Measurements from ENCODE around the gene KCNIP2. TPM values are rescaled to one million over a fixed set of nuclear protein-coding genes. Genes with fewer than 3 reads are reported as not detected.

Gene KCNIP2
- 11.3 TPM for total RNA-seq

DNA sequence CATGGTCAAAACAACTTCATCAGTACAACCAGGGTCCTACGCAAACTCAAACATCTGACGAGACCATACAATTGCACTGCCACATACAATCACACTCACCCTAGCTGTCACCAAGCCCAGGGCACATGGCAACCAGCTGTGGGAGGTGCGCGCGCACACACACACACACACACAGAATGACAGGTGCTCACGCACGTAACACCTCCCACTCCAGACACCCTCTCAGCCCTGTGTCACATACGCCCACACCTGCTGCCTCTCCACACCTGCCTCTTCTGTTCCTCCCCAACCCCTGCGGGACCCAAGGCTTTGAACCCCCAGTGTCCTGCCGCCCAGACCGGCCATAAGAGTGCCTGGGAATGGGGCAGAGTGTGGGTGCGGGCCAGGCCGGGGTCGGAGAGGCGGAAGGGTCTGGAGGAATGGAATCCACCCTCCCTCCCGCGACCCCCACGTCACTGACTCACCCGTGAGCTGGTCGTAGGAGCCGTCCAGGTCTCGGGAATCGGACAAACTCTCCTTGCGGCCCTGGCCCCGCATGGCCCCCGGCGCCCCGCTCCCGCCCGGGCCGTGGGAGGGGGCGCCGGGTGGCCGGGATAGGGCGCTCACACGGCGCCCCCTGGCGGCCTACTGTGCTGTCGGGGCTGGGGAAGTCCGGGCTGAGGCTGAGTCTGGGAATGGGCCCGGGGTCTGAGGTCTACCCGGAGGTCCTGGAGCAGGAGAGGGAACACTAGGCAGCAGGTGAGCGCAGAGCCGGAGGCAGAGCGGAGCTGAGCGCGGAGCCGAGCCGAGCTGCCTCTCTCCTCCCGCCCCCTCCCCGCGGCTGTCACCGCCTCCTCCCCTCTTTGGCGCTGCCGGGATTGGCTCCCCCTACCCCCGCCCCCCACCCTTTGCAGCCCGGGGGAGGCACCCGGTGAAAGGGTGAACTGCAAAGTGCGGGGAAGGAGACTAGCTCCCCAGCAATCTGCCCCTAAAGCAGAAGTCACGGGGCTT lies at the start of gene KCNIP2:
Gene KCNIP2, minus strand, starts transcription at position 769 of the 990 bp plus-strand sequence. Its CDS starts 232 bp downstream, at position 537.

DNA sequence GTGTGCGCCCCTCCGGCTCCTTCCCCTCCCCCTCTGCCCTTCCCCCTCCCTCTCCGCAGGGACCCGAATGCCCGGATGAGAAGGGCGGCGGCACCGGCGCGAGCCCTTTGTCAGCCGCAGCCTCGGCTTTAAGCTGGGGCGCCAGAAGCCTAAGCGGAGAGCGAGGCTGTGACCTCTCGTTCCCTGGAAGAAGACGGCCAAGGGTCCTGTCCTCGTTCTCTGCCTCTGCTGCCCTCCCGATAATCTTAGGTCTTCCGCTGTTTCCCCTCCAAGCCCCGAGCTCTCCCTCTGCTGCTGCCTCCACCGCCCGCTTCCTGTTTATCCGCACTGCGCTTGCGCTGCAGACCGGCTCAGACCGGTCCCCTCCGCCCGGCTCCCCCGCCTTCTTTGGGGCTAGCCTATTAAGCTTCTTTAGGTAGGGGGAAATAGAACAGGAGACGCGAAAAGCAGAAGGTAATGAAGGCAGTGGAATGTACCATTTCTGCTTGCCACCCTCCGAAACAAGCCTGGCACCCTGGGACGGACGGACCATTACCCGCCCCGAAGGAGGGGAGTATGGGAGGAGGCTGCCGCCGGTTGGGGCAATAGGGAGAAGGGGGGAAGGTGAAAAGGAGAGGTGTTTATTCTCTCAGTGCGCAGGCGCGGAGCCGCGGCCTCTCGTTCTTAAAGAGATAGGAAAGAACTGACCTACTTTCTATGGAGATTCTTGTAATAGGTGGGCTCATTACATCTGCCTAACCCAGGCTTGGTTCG lies 25.3 kb downstream of the KCNIP2 start, which contains the start of gene OGA:
Gene OGA, minus strand, starts transcription at position 326 of the 753 bp plus-strand sequence. CDS start 422 bp downstream, outside the sequence.

DNA sequence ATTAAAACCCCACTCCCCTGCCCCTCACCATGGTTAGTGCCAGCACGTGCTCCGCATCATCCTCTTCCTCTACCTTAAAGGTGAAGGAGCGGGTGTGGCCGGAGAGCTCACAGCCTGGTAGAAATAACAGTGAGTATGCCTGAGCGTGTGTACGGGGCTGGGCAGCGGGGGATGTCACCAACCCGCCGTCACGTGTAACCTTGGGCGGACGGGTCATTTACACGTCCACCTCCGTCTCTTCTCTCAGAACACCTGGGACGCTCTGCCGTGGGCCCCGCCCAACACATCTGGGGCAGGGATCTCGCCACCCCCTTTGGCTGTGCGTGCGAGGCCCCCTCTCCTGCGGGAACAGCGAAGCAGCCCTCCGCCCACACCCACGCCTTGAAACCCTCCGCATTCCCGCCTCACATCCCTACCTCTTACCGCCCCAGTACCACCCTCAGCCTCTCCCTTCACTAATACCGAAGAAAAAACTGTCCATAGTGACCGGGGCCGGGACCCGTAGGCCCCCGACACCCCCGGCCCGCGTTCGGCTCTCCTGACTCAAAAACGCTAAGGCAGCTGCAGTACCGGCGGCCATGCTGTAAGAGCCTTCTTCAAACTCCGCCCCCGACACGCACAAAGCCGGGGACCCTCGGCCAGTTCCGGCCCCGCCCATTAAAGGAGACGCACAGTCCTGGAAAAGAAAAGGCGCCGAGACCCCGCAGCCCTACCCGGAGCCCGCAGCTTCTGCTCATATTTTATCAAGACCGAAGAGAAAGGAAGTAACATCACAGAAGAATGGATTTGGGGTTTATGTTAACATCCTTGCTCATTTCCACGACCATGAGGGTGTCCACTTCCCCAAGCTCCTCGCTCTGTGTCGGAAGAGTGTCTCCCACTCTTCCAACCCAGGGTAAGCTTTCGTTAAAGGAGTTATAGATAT lies 60.5 kb downstream of the KCNIP2 start, which contains the start of gene NPM3:
Gene NPM3, minus strand, starts transcription at position 636 of the 925 bp plus-strand sequence. Its CDS starts 56 bp downstream, at position 580.

Other genes starting within 250 kb of the KCNIP2 start
- 73.2 TPM for gene FBXW4, start 148.6 kb downstream of the KCNIP2 start, total RNA-seq
- not detected for gene FGF8, start 67.7 kb downstream of the KCNIP2 start, total RNA-seq
- gene NPM3, start 60.4 kb downstream of the KCNIP2 start, total RNA-seq: 26.3 TPM
- 475 TPM for gene OGA, start 25.4 kb downstream of the KCNIP2 start, total RNA-seq
- gene ARMH3, start 212.4 kb upstream of the KCNIP2 start, total RNA-seq: 27.5 TPM
- 15.0 TPM for gene HPS6, start 221.5 kb upstream of the KCNIP2 start, total RNA-seq